ENCODE results near the gene LRP1B.

DNA sequence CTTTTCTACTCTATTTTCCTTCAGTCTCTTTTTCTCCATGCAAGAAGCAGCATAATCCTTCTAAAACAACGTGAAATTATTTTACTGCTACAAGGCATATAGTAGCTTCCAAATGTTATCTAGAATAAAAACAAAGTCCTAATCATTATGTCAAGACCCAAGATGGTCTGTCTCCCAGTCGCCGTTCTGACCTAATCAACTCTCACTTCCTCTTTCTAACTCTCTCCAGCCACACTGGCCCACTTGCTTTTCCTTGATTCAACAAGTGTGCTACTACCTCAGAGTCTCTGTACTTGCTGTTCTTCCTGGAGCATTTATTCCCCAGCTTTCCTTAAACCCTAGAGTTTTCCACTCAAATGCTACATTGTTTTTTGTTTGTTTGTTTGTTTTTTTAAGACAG lies 1491.2 kb downstream of the LRP1B start:
- TF ChIP-seq CTCF (IDR thresholded peaks at IDR 0.05), result no peak
- no peak for TF ChIP-seq POLR2A (IDR thresholded peaks at IDR 0.05)

Data from thyroid gland (tissue), 4 donors.